HG02610 (cell line): ENCODE data around the gene SLCO3A1.

ENCODE experiments used
- ATAC-seq: cut with Tn5 transposase; IDR thresholded peaks from one replicate; pipeline ENCODE4 v1.9.1; 2021; ENCODE audit warnings: mild to moderate bottlenecking, moderate library complexity; ENCODE audit not compliant: unreplicated experiment

The SLCO3A1 gene

DNA sequence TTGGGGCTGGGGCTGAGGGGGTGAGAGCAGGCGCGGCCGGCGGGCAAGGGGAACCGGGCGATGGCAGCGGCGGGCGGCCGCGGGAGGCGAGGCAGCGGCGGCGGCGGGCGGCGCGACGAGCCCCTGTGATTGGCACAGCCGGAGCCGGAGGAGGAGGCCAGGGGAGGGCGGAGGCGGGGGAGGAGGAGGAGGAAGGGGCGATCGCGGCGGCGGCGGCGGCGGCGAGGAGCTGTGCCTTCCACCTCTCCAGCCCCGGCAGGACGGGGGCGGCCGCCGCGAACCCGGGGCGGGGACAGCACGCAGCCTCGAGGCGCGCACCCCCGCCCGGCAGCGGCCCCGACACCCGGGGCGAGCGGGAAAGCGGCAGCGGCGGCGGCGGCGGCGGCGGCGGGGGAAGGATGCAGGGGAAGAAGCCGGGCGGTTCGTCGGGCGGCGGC is at the start of gene SLCO3A1:
Gene SLCO3A1, plus strand, starts transcription at position 198 of the 437 bp plus-strand sequence.
- peak; percentile 7 for ATAC-seq

DNA sequence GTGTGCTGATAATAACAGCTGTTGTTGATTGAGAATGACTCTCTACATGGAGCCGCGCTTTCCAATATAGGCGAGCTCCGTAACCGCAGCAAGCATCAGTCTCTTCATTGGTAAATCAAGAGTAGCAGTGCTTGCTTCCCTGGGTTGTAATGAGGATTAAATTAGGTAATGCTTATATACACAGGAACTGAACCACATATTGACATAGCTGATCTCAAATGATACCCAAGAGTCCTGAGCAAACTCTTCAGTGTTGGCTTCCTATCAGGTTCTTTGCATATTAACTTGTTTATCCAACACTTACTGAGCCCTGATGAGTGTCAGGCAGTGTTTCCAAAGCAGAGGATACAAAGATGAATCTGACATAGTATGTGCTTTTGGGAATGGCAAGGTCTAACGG is 46.4 kb upstream of the SLCO3A1 start:
- ATAC-seq = no peak

DNA sequence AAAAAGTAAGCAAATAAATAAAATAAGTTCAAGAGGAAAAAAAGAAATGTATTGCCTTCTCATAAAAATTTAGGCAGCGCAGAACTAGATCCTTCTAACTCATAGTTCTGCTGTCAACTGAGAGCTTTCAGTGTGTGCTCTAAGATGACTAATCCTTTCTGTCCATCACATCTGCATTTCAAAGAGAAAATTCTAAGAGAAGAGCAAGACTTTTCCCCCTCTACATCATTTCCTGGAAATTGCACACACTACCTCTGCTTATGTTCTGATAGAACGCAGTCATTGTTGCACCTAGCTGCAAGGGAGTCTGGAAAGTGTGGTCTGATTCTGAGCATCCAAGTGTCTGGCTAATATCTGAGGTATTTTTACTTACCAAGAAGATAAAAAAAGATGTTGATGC is 39.6 kb upstream of the SLCO3A1 start:
- no peak for ATAC-seq

DNA sequence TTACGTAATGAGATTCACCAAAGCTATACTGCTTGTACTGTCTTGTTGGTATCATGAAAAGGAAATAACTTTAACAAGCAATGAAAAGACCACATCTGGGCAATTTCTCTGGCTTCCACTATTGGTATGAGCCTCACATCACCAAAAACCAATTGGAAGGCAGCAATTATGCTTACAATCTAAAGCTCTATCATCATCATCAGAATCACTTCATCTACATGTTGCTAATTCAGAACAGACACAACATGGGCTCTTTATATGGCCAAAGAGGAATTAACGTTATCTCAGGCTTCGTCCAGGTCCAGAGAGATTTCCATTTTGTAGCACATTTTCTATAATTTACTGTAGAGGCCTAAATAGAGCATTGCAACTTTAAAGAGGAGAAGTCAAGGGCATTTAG is 36.6 kb upstream of the SLCO3A1 start:
- no peak for ATAC-seq

DNA sequence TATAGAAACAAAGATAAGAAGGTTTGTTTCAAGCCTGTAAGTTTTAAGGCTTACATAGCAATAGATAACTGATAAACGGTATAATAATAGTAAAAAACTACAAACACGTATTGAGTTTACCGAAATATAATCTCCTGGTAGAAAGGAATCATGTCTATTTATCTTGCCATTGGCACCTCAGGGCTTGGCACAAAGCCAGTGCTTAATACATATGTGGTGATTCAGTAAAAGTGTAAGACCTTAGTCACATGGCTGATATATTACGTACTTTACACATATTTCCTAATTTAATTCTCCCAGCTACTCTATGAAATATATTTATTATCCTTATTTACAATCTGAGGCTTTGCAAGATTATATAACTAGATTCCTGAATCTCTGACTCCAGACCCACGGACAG is 32.0 kb upstream of the SLCO3A1 start:
- ATAC-seq = no peak

DNA sequence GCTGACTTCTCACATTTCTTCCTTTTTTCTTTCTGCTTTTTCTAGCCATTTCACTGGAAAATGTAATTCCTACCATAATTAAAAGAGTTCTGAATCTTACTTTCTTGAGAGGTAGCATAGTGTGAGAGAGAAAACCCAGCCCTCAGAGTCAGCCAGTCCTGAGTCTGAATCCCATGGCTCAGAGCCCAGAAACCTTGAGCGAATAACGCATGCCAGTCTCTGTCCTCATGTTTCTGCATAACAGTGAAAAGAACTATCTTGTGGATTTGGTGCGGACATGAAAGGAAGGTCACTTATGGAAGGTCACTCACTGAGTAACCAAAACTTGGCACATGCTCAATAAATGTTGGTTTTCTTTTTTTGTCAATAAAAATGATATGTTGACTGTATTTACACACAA is 29.3 kb upstream of the SLCO3A1 start:
- ATAC-seq = no peak

DNA sequence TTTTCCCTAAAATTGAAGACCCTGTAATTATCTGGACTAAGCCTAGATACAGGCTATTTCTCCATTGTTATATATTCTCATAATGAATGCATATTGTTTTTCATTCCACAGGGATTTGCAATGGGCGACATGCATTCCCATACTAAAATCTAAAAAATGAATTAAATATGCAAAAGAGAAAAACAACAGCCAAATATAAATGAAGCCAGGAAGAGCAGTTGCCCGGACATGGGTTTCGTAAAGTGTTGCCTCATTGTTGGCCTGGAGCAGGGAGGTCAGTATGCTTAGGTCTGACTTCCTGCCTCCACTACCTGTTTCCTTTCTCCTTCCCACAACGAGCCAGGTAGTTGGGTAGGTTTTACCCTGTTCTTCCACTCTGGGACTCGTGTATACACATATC is 27.1 kb upstream of the SLCO3A1 start:
- no peak for ATAC-seq

DNA sequence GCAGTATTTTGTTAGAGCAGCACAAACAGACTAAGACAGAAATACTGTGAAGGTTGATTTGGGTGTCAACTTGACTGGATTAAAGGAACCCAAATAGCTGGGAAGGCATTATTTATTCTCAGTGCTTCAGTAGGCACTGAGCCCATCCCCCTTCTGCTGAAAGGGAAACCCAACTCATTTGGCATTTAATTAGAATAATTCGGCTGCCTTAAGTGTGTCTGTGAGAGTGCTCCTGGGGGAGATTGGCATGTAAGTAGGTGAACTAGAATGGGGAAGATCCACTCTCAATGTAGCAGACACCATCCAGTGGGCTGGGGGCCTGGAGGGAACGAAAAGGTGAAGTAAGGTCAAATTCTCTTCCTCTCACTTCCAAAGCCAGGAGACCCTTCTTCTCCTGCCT is 20.5 kb upstream of the SLCO3A1 start:
- no peak for ATAC-seq

DNA sequence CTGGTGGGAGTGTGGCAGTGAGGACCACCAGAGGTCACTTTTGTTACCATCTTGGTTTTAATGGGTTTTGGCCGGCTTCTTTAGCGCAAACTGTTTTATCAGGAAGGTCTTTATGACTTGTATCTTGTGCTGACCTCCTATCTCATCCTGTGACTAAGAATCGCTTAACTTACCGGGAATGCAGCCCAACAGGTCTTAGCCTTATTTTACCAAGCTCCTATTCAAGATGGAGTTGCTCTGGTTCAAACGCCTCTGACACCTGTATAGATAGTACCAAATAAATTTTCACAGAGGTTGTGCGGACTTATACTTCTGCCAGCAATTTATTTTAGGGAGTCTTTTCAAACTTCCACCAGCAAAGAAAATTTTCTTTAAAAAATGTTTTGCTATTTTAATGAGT is 13.6 kb upstream of the SLCO3A1 start:
- no peak for ATAC-seq

DNA sequence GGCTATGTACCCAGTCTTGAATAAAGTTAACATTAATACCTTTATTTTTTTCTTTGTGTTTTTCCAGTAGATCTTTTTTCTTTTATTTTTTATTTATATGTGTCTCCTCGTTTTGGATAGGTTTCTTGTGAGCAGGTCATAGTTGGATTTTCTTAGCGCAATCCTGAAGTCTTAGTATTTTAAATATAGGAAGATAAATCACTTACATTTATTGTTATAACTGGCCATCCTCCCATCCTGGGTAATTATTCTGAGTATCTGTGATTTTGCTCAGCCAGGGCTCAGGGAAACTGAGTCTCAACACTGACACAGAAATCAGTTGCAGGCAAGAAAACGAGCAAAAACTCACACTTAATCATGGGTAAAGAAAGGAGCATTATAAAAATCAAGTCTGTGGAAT is 11.6 kb upstream of the SLCO3A1 start:
- no peak for ATAC-seq

DNA sequence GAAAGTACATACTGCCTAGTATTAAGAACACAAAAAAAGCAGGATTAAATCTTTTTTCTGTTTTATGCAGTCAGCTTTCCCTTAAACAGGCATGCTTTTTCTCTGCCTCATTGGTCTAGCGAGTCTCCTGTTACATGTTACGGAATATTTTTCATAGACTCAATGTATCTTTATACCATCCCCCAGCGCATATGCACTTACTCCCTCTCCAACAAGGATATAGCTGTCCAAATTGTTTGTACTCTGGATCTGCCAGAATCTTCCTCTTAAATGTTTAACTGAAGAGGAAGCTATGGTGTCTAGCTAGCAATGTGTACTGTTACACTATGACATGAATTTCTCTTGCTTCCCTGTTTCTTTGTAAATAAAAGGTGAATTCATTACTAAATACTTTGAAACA is 9.2 kb upstream of the SLCO3A1 start:
- ATAC-seq = no peak

DNA sequence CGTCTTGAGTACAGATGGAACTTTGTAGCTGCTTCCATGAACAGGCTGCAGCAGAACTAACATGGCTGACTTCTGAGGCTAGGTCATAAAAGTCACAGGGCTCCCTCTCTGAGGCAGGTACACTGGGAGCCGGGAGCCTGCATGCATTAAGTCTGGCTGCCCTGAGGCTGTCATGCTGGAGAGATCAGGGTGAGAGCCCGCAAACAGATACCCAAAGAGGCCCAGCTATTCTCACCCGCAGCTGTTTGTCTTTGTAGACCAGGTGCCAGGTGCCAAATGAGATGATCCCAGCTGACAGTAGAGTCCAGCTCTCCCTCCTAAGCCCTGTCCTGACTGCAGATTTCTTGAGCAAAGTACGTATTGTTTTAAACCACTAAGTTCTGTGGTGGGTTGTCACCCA is 8.6 kb upstream of the SLCO3A1 start:
- no peak for ATAC-seq

DNA sequence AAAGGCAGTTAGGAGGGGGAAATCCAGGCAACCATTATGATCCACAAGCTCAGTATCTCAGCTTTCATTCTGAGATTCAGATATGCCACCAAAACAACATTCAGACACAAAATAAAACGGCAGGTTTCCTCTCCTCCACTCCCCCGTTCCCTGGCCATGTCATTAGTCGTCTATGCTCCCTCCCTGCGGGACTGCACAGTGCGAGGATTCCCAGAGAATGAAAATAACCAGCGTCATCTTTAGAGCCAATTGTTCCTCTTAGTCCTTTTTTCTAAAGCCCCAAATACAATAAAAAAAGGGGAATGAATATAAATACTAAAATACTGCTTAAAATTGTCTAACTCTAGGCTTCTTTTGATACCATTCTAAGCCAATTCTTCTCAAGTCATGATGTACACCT is 7.8 kb upstream of the SLCO3A1 start:
- ATAC-seq = no peak

DNA sequence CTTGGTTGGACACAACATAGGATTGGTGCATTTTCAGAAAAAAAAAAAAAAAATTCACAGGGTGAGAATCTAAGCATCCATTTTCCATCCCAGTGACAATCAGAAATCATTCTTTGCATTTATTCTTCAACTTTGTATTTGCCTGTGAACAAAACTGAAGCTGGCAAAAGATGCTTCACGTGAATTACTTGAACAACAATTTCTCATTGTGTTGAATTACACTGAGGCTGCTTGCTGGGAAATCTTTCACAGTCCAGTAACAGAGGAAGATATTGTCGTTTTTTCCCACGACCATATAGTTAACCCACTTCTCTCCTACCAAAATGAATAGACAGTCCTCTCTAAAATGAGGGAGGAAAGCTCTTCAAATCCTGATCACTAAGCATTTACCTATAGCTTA is 4.3 kb upstream of the SLCO3A1 start:
- no peak for ATAC-seq

DNA sequence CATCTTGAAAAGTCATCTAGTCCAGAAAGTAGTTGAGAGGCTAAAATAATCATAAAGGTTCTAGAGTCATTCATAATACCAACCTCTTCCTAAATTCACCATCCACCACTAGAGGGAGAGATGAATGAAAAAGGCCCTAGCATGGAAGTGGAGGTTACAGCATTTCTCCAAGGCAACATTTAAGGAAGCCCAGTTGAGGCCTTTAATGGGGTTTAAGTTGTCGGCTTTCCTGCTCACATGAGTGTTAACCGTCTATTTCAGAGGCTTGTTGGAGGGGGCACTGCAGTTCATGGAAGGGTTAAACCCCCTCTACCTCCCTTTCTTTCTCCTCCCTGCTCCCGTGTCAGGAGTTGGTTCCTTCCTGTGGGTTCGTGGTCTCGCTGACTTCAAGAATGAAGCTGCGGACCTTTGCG is 3.8 kb upstream of the SLCO3A1 start:
- no peak for ATAC-seq

DNA sequence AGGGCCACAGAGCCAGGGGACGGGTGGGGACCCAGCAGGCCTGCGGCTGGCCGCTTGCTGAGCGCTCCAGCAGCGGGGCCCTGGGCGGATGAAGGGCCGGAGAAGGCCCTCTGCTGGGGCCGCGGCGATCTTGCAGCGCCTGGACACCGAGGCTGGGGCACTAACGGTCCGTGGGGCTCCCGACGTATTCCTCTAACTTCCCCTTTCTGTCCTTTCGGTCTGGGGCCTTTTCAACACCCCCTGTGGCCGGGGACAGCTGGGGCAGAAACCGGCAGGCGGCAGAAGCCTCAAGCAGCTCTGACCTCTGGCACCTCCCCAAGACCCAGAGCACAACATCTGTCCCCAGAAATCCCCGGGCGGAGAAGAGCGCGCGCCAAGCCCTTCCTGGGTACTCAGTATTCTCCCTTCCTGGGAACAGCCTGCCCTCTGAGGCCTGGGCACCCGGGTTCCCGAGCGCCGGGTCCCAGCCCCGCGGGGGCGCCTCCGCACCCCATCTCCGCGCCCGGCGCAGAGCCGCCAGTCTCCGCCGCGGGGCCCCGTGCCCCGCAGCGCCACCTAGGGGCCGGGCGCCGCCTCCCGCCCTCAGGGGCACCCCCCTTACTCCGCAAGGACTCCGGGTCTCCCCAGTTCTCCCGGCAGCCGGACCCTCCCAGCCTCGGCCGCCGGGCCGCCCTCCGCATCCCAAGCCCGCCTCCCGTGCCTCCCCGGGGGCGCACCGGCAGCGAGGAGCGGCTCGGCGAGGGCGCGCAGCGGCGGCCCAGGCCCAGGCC is 582 bp upstream of the SLCO3A1 start:
- ATAC-seq = peak; percentile 38

DNA sequence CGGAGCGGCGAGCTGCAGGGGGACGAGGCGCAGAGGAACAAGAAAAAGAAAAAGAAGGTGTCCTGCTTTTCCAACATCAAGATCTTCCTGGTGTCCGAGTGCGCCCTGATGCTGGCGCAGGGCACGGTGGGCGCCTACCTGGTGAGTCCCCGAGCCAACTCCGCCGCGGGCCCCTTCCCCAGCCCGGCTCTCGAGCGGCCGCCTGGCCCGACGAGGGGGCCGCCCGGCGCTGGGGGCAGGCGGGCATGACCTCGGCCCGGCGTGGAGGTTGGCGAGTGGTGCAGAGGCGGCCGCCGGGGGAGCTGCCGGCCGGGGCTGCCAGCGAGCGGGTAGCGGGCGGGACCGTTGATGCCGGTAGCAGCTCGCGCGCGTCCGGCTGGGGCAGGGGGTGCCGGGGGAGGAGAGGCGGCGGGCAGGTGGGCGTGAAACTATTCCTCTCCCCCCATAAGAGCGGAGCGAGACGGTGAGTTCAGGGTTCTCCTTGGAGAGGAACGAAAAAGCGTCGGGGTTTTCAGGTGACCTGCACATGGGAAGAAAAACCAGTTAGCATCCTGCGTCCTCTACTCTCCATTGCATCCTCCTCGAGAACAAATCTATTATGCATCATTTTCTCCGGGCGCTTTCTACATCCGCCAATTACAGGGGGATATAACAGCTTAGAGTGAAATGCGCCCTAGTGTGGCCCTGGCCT is 585 bp downstream of the SLCO3A1 start:
- no peak for ATAC-seq

DNA sequence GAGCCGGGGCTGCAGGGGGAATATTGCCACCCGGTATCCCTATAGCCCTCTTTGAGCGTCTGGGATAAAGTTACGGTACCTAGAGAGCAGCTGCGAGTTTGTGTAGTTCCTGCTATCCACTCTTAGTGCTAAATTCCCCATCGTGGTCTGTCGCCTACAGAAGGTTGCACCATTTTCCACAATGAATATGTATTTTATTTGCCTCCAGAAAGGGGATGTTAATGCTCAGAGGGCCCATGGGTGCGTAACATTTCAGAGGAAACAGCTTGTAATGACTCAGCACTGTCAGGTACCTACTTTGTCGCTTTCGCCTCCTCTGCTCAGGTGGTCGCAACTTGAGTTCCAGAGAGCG is 1.1 kb downstream of the SLCO3A1 start:
- ATAC-seq = no peak

DNA sequence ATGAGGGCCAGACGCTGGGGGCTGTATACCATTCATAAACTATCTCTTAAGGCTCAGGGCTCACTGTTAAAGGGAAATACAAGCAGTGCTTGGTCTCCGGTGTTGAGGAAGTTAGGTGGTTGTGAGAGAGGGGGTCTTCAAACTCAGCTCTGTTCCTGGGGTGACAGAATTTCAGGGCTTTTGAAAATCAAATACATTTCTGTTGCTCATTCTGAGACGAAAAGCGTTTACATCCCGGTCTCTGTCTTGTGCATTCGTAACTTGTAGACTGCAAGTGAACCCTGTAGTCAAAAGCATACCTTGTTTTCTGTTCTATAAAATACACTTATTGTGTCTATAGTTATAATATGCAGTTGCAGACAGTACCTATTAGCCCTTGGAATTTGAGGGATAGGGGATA is 1.7 kb downstream of the SLCO3A1 start:
- no peak for ATAC-seq

DNA sequence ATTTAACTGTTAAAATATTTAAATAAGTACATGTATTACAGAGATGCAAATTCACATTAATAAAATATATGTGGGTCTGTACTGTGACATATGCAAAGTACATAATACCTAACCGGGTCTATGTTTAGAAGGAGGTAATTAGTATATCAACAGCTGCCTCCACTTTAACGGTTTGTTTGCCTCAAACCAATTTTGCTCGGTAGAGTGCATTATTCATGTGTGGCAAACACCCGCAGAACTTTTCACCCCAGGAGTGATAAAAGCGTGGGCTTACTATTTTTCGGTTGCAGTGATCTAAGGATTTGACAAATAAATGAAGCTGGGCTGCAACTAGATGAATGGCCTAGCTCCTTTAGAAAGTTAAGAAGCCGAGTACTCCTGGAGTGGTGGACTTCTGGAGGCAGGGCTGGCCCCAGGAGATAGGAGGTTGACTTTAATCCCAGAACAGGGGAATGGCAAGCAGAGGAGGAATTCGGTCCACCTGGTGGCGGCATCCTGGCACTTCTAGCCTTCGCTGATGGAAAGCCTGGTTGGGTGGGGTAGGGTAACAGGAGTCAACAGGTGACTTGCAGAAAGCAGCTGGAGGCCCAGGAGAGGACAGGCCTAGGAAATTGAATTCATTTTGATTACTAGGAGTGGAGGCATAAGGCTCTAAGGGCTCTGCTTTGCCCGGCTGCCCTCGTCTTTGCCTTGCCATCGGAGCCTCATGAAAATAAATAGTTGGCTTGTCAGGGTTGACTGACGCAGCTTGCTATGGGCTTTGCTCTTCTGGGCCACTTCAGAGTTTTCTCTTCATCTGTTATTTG is 2.4 kb downstream of the SLCO3A1 start:
- ATAC-seq = no peak

DNA sequence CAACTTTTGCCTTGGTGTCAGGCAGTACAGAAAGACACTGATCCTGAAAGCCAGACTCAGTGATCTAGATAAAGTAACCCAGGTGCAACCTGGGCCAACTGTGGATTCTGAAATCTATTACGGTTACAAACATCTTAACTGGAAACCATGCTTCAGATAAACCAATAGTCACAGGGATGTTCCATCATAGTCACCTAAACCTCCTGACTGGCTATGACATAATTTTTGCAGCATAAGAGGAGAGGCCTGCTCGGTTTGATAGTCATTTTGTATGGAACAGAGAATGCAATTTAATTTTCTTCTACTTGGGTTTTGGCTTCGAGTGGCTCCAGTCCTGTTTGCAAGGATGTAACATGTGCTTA is 3.7 kb downstream of the SLCO3A1 start:
- no peak for ATAC-seq

DNA sequence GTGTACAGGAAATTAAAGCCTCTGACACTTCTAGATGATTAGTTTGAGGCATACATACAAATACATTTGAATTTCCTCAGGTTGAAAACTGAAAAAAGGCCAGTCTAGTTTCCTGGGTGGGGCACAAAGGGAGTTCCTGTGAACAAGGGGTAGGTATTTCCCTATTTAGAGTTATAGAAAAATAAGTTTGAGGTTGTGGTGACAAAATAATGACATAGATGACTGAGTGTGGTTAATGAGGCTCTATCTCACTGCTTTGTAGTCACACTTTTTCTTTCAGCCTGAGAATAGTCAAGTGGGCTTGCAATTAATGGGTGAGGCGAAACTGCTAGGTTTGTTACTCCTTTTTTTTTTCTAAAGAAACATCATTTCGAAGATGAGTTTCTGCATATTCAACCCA is 4.3 kb downstream of the SLCO3A1 start:
- peak; percentile 80 for ATAC-seq
